Keratinocyte (primary cell): ENCODE results near the gene ACYP2. TPM values are rescaled to one million over a fixed set of nuclear protein-coding genes. Genes with fewer than 3 reads are reported as not detected.

Experiments used
- DNase-seq: peaks from one replicate; pipeline ENCODE4 v3.0.0-alpha.2; 2011; ENCODE audit warnings: low read depth, missing footprints, low spot score
- FAIRE-seq: peaks from 2 replicates; lab custom pipeline; 2011; peaks lifted over from hg19 to GRCh38; lab: Jason Lieb, UNC
- H2AFZ ChIP-seq: 2 replicates; pipeline ENCODE4 v1.6.0; 2012; ENCODE audit warnings: low read length, control low read depth, inconsistent platforms; ENCODE audit not compliant: control insufficient read depth
- H3K27ac ChIP-seq: 2 replicates; pipeline ENCODE4 v1.5.1; 2011; ENCODE audit warnings: low read length; ENCODE audit not compliant: control insufficient read depth, insufficient read depth
- H3K27me3 ChIP-seq: 3 replicates; pipeline ENCODE4 v1.6.0; 2011; ENCODE audit warnings: low read length; ENCODE audit not compliant: control insufficient read depth, insufficient read depth; ENCODE audit errors: extremely low read depth
- H3K36me3 ChIP-seq, 2 experiments: 2 replicates in 1 of 2; 3 replicates in 1 of 2; pipeline ENCODE4 v1.5.1; 2011; ENCODE audit warnings: low read length in 2 of 2, mild to moderate bottlenecking in 1 of 2; ENCODE audit not compliant: control insufficient read depth in 2 of 2, insufficient read depth in 2 of 2; ENCODE audit errors: extremely low read depth in 1 of 2
- H3K4me1 ChIP-seq: 3 replicates; pipeline ENCODE4 v1.5.1; 2011; ENCODE audit warnings: low read length; ENCODE audit not compliant: control insufficient read depth, insufficient read depth; ENCODE audit errors: extremely low read depth
- H3K4me2 ChIP-seq: 3 replicates; pipeline ENCODE4 v1.6.0; 2011; ENCODE audit warnings: low read depth, low read length; ENCODE audit not compliant: control insufficient read depth, insufficient read depth; ENCODE audit errors: extremely low read depth
- H3K4me3 ChIP-seq, 3 experiments: fragments of 200-600 bp in 1 of 3; sonication (generic) in 1 of 3; 2 replicates in 2 of 3; 3 replicates in 1 of 3; pipeline ENCODE4 v1.5.1; 2011 to 2016; ENCODE audit warnings: low read length in 3 of 3, mild to moderate bottlenecking in 3 of 3, control low read depth in 2 of 3, inconsistent platforms in 1 of 3, low read depth in 1 of 3, mixed read lengths in 1 of 3, mixed run types in 1 of 3, moderate library complexity in 1 of 3; ENCODE audit not compliant: control insufficient read depth in 2 of 3, insufficient read depth in 2 of 3; ENCODE audit errors: extremely low read depth in 1 of 3
- H3K79me2 ChIP-seq: 2 replicates; pipeline ENCODE4 v1.6.0; 2012; ENCODE audit warnings: low read length; ENCODE audit not compliant: control insufficient read depth, insufficient read depth
- H3K9ac ChIP-seq: 3 replicates; pipeline ENCODE4 v1.6.0; 2011; ENCODE audit warnings: low read length; ENCODE audit not compliant: control insufficient read depth, insufficient read depth; ENCODE audit errors: extremely low read depth
- H3K9me1 ChIP-seq: 3 replicates; pipeline ENCODE4 v1.6.0; 2011; ENCODE audit warnings: low read length; ENCODE audit not compliant: control insufficient read depth, insufficient read depth; ENCODE audit errors: extremely low read depth
- H3K9me3 ChIP-seq: 2 replicates; pipeline ENCODE4 v1.5.1; 2012; ENCODE audit warnings: low read depth, low read length; ENCODE audit not compliant: control insufficient read depth
- H4K20me1 ChIP-seq: 3 replicates; pipeline ENCODE4 v1.6.0; 2011; ENCODE audit warnings: low read length; ENCODE audit not compliant: control insufficient read depth, insufficient read depth; ENCODE audit errors: extremely low read depth
- EZH2 ChIP-seq: IDR thresholded peaks from one replicate; pipeline ENCODE4 v1.6.1; 2012; ENCODE audit warnings: inconsistent platforms, mild to moderate bottlenecking, low read length, moderate library complexity
- dilution Hi-C: fragments of 300-500 bp; cut with MboI; formaldehyde crosslinking; loops from one replicate; pipeline ENCODE4 v1.7.0; 2020; ENCODE audit warnings: low sequenced_read_pairs; ENCODE audit not compliant: extremely low pct_ligation_motif_present
- polyA plus RNA-seq, 5 experiments: library from polyadenylated mRNA; depleted of rRNA in 3 of 5; stranded (reverse) in 3 of 5; stranded (forward) in 1 of 5; unstranded in 1 of 5; fragments of >200 nt; gene quantifications; 1 replicate in 1 of 5; 2 replicates in 3 of 5; 3 replicates in 1 of 5; pipeline versions ENCODE4 v1.2.1 to v1.2.3, GENCODE V29; 2011 to 2012; ENCODE audit warnings: missing spikeins in 2 of 5, low read depth in 1 of 5, low replicate concordance in 1 of 5
- TF ChIP-seq, protein P1 (sequence below), 3 experiments: IDR thresholded peaks in 1 of 3; conservative IDR thresholded peaks in 1 of 3; optimal IDR thresholded peaks in 1 of 3; 2 replicates in 2 of 3; 3 replicates in 1 of 3; pipeline versions ENCODE3 to v1.5.1; 2011; ENCODE audit warnings: low read length in 3 of 3, mild to moderate bottlenecking in 3 of 3, moderate library complexity in 2 of 3, control low read depth in 1 of 3, inconsistent platforms in 1 of 3; ENCODE audit not compliant: insufficient read depth in 2 of 3; ENCODE audit errors: extremely low read depth in 1 of 3

ACYP2 gene
- polyA plus RNA-seq, 1 donor (not counting 4 experiments of a cell fraction or from before 2014, with no cell fraction given) = 8.7 TPM

DNA sequence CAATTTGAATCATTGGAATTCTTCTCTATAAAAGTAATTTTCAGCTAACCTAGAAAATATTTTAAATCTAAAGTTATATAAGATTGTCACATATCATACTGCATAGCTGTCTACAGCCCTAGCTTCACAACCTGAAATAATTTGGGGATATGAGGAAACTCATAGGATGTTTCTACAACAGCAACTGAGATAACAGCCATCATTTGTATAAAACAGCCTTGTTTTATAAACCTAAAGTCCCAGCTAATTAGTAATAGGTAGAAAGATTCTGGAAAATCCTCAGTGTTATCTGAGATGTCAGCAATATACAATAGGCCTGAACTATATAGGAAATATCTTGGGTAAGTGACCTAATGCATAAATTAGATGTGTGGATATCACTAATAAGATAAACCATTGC lies 188.2 kb downstream of the ACYP2 start:
- no peaks in the 10 kb centered on the region for H4K20me1 ChIP-seq
- no peak for DNase-seq
- H3K4me1 ChIP-seq = peaks cover 20% of the 10 kb centered on the region
- H3K9me1 ChIP-seq = no peaks in the 10 kb centered on the region
- no peak overlapping the region for H3K27ac ChIP-seq
- H3K4me3 ChIP-seq = no peak overlapping the region
- H3K36me3 ChIP-seq = no peaks in the 10 kb centered on the region
- TF ChIP-seq EZH2 = no peak
- TF ChIP-seq, protein P1, sequence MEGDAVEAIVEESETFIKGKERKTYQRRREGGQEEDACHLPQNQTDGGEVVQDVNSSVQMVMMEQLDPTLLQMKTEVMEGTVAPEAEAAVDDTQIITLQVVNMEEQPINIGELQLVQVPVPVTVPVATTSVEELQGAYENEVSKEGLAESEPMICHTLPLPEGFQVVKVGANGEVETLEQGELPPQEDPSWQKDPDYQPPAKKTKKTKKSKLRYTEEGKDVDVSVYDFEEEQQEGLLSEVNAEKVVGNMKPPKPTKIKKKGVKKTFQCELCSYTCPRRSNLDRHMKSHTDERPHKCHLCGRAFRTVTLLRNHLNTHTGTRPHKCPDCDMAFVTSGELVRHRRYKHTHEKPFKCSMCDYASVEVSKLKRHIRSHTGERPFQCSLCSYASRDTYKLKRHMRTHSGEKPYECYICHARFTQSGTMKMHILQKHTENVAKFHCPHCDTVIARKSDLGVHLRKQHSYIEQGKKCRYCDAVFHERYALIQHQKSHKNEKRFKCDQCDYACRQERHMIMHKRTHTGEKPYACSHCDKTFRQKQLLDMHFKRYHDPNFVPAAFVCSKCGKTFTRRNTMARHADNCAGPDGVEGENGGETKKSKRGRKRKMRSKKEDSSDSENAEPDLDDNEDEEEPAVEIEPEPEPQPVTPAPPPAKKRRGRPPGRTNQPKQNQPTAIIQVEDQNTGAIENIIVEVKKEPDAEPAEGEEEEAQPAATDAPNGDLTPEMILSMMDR (optimal IDR thresholded peaks at IDR 0.05 in 1 of 3, IDR thresholded peaks at IDR 0.05 in 1 of 3, conservative IDR thresholded peaks at IDR 0.05 in 1 of 3; ENCODE audit: extremely low read depth in 1 of 3, insufficient read depth in 2 of 3, low read length in 3 of 3) = no peak
- dilution Hi-C loops = no loop called here
- H3K27me3 ChIP-seq = no peaks in the 10 kb centered on the region
- H3K9ac ChIP-seq = no peak overlapping the region
- no peak overlapping the region for H3K4me2 ChIP-seq
- H3K79me2 ChIP-seq = no peaks in the 10 kb centered on the region
- H2AFZ ChIP-seq = no peak overlapping the region
- FAIRE-seq = no peak
- H3K9me3 ChIP-seq = no peaks in the 10 kb centered on the region

DNA sequence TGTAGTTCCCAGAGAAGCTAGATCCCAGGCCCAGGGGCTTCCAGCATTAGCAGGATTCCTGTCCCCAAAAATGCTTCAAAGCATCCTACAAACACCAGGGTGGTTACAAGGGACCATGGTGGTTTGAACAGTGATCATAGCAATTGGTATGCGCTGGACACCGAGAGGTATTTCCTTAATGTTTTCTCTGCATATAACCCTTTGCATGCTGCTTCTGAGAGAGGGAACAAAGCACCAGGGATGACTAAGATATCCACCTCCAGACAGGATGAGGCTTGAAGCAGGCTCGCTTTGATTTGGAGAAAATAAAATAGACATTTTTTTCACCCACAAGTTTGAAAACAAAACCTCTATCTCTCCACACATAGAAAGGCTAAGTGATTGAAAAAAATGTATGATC lies 191.1 kb downstream of the ACYP2 start:
- Histone ChIP-seq H4K20me1 (no peaks in the 10 kb centered on the region), H3K4me3 (no peak overlapping the region), H3K9ac (no peak overlapping the region), H3K4me2 (peak overlapping the region; percentile 73), H2AFZ (peak overlapping the region; percentile 72), H3K79me2 (no peaks in the 10 kb centered on the region), H3K27ac (peak overlapping the region; percentile 61), H3K27me3 (no peaks in the 10 kb centered on the region), H3K9me1 (no peaks in the 10 kb centered on the region), H3K9me3 (no peaks in the 10 kb centered on the region), H3K4me1 (peaks cover 22% of the 10 kb centered on the region), H3K36me3 (no peaks in the 10 kb centered on the region)
- FAIRE-seq = peak; percentile 97
- DNase-seq = no peak
- TF ChIP-seq, protein P1 (optimal IDR thresholded peaks at IDR 0.05 in 1 of 3, IDR thresholded peaks at IDR 0.05 in 1 of 3, conservative IDR thresholded peaks at IDR 0.05 in 1 of 3; ENCODE audit: extremely low read depth in 1 of 3, insufficient read depth in 2 of 3, low read length in 3 of 3) = no peak
- TF ChIP-seq EZH2 = no peak
- dilution Hi-C loops = no loop called here
